K562 (cell line): ENCODE measurements around the gene MAML3.

Experiments used
- HDAC1 ChIP-seq, 2 experiments: fragments of 450-650 bp; IDR thresholded peaks; 2 replicates each; pipeline ENCODE4 v1.6.1; 2016 to 2017; ENCODE audit warnings: inconsistent platforms in 1 of 2, mild to moderate bottlenecking in 1 of 2, moderate library complexity in 1 of 2
- HNRNPL ChIP-seq: fragments of 200-400 bp; formaldehyde crosslinking; IDR thresholded peaks from 2 replicates; pipeline ENCODE4 v1.6.1; 2017; ENCODE audit warnings: low read depth, mild to moderate bottlenecking, low read length
- NCOA2 ChIP-seq, 2 experiments: fragments of 450-650 bp; IDR thresholded peaks; 2 replicates each; pipeline ENCODE4 v1.6.1; 2018; ENCODE audit warnings: mild to moderate bottlenecking in 2 of 2, moderate library complexity in 1 of 2; ENCODE audit not compliant: partially characterized antibody in 2 of 2
- SRSF9 ChIP-seq: fragments of 200-400 bp; formaldehyde crosslinking; IDR thresholded peaks from 2 replicates; pipeline ENCODE4 v1.6.1; 2017; ENCODE audit warnings: low read depth, low read length, borderline replicate concordance
- ZNF239 ChIP-seq: fragments of 250-450 bp; sonication (Bioruptor Pico); IDR thresholded peaks from 2 replicates; pipeline ENCODE4 v1.4.0; 2020; ENCODE audit warnings: mild to moderate bottlenecking
- TF ChIP-seq, protein P1 (sequence below): sonication (generic); formaldehyde crosslinking; IDR thresholded peaks from 2 replicates; pipeline ENCODE4 v1.8.1; 2023; ENCODE audit warnings: mild to moderate bottlenecking, missing genetic modification reagents, moderate library complexity
- TF ChIP-seq, protein P2 (sequence below): sonication (generic); formaldehyde crosslinking; IDR thresholded peaks from 2 replicates; pipeline ENCODE4 v1.8.0; 2023; ENCODE audit warnings: mild to moderate bottlenecking, missing genetic modification reagents
- TF ChIP-seq, protein P3 (sequence below), 2 experiments: IDR thresholded peaks in 1 of 2; conservative IDR thresholded peaks in 1 of 2; 2 replicates each; pipeline ENCODE4 v1.6.1; 2016; ENCODE audit warnings: low read depth in 2 of 2, mild to moderate bottlenecking in 1 of 2, missing compliant biosample characterization in 1 of 2, missing genetic modification characterization in 1 of 2, moderate library complexity in 1 of 2
- TF ChIP-seq, protein P4 (sequence below): sonication (generic); formaldehyde crosslinking; IDR thresholded peaks from 2 replicates; pipeline ENCODE4 v1.8.0; 2022; ENCODE audit warnings: missing genetic modification reagents, mild to moderate bottlenecking, moderate library complexity, borderline replicate concordance

DNA sequence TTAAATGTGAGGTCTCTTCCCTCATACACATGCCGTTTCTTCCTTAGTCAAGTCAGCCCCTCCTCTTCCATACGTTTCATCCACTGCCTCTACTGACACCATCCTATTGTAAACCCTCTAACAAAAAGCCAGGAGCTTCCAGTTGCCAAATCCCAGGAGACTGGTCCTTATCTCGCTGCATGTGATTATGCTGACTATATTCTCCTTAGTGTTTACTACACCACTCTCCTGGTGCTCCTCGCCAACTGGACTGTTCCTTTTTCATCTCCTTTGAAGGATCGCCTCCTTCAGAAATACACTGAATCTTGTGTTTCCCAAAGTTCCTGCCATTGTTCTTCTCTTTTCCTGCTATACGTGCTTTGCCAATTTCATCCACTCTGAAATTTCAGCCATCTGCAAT lies 27.7 kb downstream of the MAML3 start:
- TF ChIP-seq SRSF9 (no peak), ZNF239 (CRISPR knock-in tag) (no peak), HNRNPL (no peak), HDAC1 (IDR thresholded peaks at IDR 0.05) (no peak), NCOA2 (IDR thresholded peaks at IDR 0.05; ENCODE audit: partially characterized antibody in 2 of 2) (no peak)
- TF ChIP-seq, protein P1, sequence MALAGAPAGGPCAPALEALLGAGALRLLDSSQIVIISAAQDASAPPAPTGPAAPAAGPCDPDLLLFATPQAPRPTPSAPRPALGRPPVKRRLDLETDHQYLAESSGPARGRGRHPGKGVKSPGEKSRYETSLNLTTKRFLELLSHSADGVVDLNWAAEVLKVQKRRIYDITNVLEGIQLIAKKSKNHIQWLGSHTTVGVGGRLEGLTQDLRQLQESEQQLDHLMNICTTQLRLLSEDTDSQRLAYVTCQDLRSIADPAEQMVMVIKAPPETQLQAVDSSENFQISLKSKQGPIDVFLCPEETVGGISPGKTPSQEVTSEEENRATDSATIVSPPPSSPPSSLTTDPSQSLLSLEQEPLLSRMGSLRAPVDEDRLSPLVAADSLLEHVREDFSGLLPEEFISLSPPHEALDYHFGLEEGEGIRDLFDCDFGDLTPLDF (CRISPR knock-in tag): no peak
- TF ChIP-seq, protein P2, sequence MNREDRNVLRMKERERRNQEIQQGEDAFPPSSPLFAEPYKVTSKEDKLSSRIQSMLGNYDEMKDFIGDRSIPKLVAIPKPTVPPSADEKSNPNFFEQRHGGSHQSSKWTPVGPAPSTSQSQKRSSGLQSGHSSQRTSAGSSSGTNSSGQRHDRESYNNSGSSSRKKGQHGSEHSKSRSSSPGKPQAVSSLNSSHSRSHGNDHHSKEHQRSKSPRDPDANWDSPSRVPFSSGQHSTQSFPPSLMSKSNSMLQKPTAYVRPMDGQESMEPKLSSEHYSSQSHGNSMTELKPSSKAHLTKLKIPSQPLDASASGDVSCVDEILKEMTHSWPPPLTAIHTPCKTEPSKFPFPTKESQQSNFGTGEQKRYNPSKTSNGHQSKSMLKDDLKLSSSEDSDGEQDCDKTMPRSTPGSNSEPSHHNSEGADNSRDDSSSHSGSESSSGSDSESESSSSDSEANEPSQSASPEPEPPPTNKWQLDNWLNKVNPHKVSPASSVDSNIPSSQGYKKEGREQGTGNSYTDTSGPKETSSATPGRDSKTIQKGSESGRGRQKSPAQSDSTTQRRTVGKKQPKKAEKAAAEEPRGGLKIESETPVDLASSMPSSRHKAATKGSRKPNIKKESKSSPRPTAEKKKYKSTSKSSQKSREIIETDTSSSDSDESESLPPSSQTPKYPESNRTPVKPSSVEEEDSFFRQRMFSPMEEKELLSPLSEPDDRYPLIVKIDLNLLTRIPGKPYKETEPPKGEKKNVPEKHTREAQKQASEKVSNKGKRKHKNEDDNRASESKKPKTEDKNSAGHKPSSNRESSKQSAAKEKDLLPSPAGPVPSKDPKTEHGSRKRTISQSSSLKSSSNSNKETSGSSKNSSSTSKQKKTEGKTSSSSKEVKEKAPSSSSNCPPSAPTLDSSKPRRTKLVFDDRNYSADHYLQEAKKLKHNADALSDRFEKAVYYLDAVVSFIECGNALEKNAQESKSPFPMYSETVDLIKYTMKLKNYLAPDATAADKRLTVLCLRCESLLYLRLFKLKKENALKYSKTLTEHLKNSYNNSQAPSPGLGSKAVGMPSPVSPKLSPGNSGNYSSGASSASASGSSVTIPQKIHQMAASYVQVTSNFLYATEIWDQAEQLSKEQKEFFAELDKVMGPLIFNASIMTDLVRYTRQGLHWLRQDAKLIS (CRISPR knock-in tag): no peak
- TF ChIP-seq, protein P3, sequence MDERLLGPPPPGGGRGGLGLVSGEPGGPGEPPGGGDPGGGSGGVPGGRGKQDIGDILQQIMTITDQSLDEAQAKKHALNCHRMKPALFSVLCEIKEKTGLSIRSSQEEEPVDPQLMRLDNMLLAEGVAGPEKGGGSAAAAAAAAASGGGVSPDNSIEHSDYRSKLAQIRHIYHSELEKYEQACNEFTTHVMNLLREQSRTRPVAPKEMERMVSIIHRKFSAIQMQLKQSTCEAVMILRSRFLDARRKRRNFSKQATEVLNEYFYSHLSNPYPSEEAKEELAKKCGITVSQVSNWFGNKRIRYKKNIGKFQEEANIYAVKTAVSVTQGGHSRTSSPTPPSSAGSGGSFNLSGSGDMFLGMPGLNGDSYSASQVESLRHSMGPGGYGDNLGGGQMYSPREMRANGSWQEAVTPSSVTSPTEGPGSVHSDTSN (CRISPR knock-in tag; IDR thresholded peaks at IDR 0.05; ENCODE audit: low read depth): no peak
- TF ChIP-seq, protein P3 (tag; conservative IDR thresholded peaks at IDR 0.05; ENCODE audit: low read depth): no peak
- TF ChIP-seq, protein P4, sequence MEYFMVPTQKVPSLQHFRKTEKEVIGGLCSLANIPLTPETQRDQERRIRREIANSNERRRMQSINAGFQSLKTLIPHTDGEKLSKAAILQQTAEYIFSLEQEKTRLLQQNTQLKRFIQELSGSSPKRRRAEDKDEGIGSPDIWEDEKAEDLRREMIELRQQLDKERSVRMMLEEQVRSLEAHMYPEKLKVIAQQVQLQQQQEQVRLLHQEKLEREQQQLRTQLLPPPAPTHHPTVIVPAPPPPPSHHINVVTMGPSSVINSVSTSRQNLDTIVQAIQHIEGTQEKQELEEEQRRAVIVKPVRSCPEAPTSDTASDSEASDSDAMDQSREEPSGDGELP (CRISPR knock-in tag): no peak
